GM18505 (cell line): ENCODE measurements around the gene DYRK1A.

ENCODE experiments used
- ATAC-seq: cut with Tn5 transposase; IDR thresholded peaks from one replicate; pipeline ENCODE4 v1.9.1; 2021; ENCODE audit not compliant: unreplicated experiment
- POLR2A ChIP-seq: IDR thresholded peaks from 4 replicates; pipeline ENCODE4 v1.6.1; 2011; ENCODE audit warnings: borderline replicate concordance; ENCODE audit not compliant: insufficient read depth, insufficient read length; ENCODE audit errors: extremely low read depth

Gene DYRK1A

GRCh38 chr21:37346841-37347430 lies 19.6 kb upstream of the DYRK1A start:
- ATAC-seq: no peak
- TF ChIP-seq POLR2A: no peak

- no peak for TF ChIP-seq POLR2A
- ATAC-seq: no peak
These were observed 17.9 kb upstream of the DYRK1A start for GRCh38 chr21:37348664-37349063.

- no peak for ATAC-seq
- TF ChIP-seq POLR2A: no peak
These were observed 16.1 kb upstream of the DYRK1A start for GRCh38 chr21:37350472-37350871.

DNA sequence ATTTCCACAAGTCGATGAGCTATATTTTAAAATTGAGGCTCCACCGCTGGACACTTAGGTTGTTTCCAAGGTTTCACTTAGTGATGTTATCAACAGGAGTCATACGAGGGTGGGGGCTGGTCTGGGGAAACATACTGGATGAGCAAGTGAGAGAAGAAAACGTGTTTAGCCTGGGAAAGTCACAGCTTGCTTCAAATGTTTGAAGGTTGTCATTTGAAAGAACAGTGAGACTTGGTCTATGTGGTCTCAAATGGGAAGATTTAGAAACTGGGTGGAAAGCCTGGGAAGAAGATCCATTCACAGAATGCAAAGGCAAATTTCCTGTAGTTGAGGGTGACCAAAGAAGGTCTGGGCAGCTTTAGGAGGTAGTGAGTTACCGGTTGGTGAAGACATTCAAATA lies 9.9 kb upstream of the DYRK1A start:
- no peak for TF ChIP-seq POLR2A
- ATAC-seq: no peak

DNA sequence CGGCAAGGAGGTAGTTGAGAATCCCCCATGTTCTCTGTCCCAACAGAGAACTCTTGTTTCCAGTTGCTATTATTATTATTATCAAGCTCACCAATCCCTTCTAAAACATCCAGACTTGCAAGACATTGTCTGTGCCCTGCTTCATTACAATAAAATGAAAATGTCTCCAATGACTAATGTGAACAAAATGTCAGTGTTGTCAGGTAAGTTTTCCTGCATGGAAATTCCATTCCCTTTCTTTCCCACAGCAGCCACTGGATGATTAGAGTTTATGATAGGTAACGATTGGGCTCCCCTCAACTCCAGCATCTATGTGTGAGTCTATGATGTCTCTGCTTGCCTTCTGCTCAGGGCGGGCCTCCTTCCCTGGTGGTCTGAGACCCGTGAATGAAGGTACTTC lies 8.9 kb upstream of the DYRK1A start:
- no peak for TF ChIP-seq POLR2A
- ATAC-seq: no peak

- TF ChIP-seq POLR2A: no peak
- ATAC-seq: no peak
These were observed 8.2 kb upstream of the DYRK1A start for GRCh38 chr21:37358397-37358796.

DNA sequence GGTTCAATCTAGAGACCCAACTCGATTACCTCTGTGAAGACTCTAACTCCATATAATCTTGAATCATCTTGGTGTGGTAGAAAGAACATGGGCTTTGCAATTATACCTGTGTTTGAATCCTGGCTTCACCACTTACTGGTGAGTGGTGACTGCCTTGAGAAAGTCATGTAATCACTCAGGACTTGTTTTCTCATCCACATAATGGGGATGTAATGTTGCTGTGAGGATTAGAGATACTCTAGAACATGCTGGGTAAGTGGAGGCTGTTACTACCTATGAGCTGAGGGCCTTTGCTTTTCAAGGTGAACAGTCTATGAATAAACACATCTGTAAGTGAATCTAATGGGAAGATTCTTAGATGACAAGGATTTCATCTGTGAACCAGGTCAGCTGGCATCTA lies 2.6 kb upstream of the DYRK1A start:
- TF ChIP-seq POLR2A: no peak
- no peak for ATAC-seq

- no peak for TF ChIP-seq POLR2A
- ATAC-seq: no peak
These were observed 1.9 kb upstream of the DYRK1A start for GRCh38 chr21:37364722-37365121.

DNA sequence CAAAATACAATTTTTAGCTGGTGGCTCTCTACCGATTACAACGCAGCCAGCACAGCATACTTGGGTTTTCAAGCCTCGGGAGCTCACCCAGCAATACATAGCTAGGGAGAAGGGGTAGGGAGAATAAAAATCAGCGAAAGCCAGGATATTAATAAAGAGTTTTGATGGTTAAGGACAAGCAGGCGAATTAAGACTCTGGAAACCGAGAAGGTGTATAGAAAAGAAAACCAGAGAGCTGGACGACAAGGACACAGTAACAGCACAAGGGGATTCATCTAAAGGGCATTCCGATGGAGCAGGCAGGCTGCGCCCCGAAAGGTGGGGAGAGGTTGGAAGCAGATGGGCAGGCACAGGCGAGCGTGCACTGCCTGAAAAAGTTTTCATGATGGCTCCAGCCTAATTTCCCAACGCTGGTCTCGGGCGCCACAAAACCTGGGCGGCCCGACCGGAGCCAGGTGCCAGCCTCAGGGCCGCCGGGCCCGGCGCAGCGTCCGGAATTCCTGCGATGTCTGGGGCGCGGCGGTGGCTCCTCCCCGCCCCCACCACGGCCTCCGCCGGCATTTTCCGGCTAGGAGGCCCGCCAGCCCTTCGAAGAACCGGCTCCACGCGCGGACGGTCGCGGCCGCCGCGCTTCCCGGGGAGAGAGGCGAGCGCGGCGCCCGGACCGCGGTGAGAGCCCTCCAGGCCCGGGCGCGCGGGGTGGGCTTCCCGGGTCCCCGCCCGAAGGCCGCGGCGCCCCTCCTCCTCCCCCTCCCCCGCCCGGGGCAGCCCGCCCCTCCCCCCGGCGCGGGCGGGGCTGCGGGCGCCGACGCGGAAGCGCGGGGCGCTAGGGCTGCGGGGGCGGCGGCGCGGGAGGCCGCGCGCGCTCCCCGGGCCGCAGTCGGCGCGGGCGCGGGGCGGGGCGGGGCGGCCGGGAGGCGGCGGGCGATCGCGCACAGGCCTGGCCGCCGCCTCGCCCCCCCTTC lies 774 bp upstream of the DYRK1A start:
- TF ChIP-seq POLR2A: peak; percentile 77
- peak; percentile 34 for ATAC-seq

DNA sequence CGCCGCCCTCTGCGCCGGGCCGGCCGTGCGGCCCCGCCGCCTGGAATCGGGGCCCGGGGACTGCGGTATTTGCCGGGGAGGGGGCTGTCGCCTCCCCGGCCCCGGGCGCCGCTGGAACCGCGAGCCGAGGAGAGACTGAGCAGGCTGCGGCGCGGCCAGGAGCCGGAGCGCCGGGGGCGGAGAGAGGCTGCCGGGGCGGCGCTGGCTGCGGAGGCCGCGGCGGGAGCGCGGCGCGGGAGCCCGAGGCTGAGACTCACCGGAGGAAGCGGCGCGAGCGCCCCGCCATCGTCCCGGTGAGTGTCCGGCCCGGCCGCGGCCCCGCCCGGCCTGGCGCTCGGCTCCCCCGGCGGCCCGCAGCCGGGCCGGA lies 746 bp downstream of the DYRK1A start:
- no peak for TF ChIP-seq POLR2A
- ATAC-seq: no peak

DNA sequence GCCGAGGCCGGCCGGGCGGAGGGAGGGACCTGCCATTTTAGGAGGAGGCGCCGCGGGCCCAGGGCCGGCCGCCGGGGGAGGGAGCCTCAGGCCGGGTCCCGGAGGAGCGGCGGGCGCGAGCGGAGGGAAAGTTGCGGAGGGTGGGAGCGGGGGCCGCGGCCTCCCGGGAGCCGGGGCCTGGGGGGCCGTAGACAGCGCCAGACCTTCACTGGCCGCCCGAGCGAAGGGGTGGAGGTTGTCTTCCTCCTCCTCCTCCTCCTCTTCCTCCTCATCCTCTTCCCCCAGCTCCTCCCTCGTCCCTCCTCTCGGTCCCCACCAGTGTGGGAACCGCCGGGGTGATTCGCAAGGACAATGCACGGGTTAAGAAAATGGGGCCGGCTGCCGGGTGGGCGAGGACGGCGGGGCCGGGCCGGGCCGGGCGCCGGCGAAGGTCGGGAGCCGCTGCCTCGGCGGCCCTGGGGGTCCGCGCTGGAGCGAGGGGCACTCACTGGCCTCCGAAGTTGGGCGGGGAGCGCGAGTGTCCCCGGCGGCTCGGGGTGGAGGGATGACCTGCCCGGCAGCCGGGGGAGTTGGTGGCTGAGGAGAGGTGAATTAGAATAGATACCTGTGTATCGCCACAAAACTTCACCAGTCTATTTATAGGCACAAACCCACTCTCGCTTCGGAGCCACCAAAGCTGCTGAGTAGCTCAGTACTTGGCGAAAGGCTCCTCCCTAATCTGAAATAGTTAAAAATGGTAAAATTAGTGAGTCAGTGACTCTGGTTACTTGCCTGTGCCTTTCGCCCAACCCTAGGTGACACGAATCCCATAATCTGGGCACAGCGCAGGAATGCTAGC lies 1.3 kb downstream of the DYRK1A start:
- TF ChIP-seq POLR2A: peak; percentile 48
- ATAC-seq: no peak

DNA sequence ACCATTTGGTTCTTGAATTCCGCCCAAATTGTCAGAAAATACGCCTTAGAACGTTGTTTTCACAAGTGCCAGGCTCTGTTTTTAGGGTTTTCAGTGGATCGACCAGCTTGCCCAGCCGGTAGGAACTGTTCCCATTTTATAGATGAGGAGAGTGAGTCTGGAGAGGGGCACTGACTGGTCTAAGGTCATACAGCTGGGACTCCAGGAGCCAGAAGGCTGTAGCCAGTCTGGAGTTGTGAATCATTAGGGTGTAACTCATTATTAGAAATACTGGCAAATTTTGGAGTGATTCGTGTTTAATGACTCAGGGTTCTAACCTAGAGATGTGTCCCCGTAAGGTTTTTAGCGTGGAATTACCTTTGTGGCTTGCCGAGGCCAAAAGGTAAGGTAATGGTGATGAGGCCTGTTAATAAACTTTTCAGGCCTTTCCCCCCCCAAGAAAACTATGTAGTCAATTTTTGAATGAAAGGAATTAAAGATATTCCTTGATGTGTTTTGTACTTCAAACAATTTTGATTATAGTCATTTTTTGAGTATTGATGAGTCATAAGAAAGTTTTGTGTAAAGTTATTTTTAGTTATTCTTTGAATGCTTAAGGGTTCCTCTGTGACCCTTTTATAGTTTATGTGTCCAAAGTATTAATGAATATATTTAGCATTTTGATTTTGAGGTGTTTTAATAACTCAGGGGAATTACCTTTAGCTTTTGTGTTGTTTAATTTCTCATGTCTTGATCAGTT lies 2.1 kb downstream of the DYRK1A start:
- no peak for ATAC-seq

More for the DNA sequence above, 2.1 kb downstream of the DYRK1A start:
- no peak for TF ChIP-seq POLR2A
